ENCODE results near the gene ARL6IP6. TPM values are rescaled to one million over a fixed set of nuclear protein-coding genes. Genes with fewer than 3 reads are reported as not detected.

Gene ARL6IP6
- total and polyA plus RNA-seq, 2 donors (not counting 1 experiment from before 2014, with no cell fraction given) = 17.8 to 20.4 TPM

- Histone ChIP-seq H2AFZ (ENCODE audit: insufficient read depth, low read depth, low read length, poor library complexity, severe bottlenecking) (no peak overlapping the region), H3K79me2 (ENCODE audit: control insufficient read depth, insufficient read depth, low read length) (peaks cover 71% of the 10 kb centered on the region), H4K20me1 (ENCODE audit: control insufficient read depth, insufficient read depth, low read length, poor library complexity, severe bottlenecking) (peaks cover 31% of the 10 kb centered on the region), H3K36me3 (replicated peaks in 1 of 2; ENCODE audit: control extremely low read depth in 1 of 2, control insufficient read depth in 1 of 2, extremely low read depth in 1 of 2, insufficient read depth in 2 of 2, low read length in 1 of 2) (peaks cover 7 to 22% of the 10 kb centered on the region in 2 experiments), H3K4me2 (replicated peaks; ENCODE audit: low read depth, low read length, poor library complexity, severe bottlenecking) (no peak overlapping the region), H3K27ac (ENCODE audit: low read length in 2 of 2) (no peak overlapping the region), H3K9ac (ENCODE audit: low read length) (no peak overlapping the region), H3K27me3 (replicated peaks in 1 of 4; ENCODE audit: control extremely low read depth in 1 of 4, control insufficient read depth in 3 of 4, insufficient read depth in 4 of 4, low read length in 3 of 4) (no peaks in the 10 kb centered on the region), H3K9me3 (ENCODE audit: control extremely low read depth in 1 of 3, control insufficient read depth in 2 of 3, insufficient read depth in 1 of 3, low read length in 2 of 3) (peaks cover 0 to 4% (median 1%) of the 10 kb centered on the region in 3 donors), H3K4me3 (ENCODE audit: control extremely low read depth in 1 of 5, extremely low read depth in 1 of 5, insufficient read depth in 1 of 5, low read depth in 2 of 5, low read length in 4 of 5) (no peak overlapping the region), H3K4me1 (ENCODE audit: control insufficient read depth in 2 of 2, insufficient read depth in 2 of 2, low read length in 2 of 2) (peaks cover 3 to 15% of the 10 kb centered on the region in 2 donors)
- ChIA-PET POLR2A (no interaction called here), CTCF (no interaction called here)
- Mint-ChIP-seq H3K4me1 (peaks cover 30% of the 10 kb centered on the region), H3K27me3 (no peaks in the 10 kb centered on the region), H3K9me3 (ENCODE audit: insufficient read depth) (no peaks in the 10 kb centered on the region), H3K4me3 (no peak overlapping the region), H3K27ac (no peak overlapping the region)
- WGBS (ENCODE audit: insufficient coverage) = no CpG with 5 or more reads among the region's 1 CpG
- intact Hi-C loops (cut with micrococcal nuclease) = no loop called here
- no peak for ATAC-seq (ENCODE audit: low read depth)
- TF ChIP-seq, protein P1, sequence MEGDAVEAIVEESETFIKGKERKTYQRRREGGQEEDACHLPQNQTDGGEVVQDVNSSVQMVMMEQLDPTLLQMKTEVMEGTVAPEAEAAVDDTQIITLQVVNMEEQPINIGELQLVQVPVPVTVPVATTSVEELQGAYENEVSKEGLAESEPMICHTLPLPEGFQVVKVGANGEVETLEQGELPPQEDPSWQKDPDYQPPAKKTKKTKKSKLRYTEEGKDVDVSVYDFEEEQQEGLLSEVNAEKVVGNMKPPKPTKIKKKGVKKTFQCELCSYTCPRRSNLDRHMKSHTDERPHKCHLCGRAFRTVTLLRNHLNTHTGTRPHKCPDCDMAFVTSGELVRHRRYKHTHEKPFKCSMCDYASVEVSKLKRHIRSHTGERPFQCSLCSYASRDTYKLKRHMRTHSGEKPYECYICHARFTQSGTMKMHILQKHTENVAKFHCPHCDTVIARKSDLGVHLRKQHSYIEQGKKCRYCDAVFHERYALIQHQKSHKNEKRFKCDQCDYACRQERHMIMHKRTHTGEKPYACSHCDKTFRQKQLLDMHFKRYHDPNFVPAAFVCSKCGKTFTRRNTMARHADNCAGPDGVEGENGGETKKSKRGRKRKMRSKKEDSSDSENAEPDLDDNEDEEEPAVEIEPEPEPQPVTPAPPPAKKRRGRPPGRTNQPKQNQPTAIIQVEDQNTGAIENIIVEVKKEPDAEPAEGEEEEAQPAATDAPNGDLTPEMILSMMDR (IDR thresholded peaks at IDR 0.05) = no peak
- TF ChIP-seq EZH2 (IDR thresholded peaks at IDR 0.05; ENCODE audit: borderline replicate concordance, insufficient read depth, low read depth, low read length, poor library complexity, severe bottlenecking) = no peak
- no peak for DNase-seq
Measured at GRCh38 chr2:152696476-152696875, 21.9 kb upstream of the ARL6IP6 start.

- Mint-ChIP-seq H3K27me3 (no peaks in the 10 kb centered on the region), H3K4me3 (no peak overlapping the region), H3K27ac (no peak overlapping the region)
Measured at GRCh38 chr2:152701198-152701597, 17.2 kb upstream of the ARL6IP6 start.

More at GRCh38 chr2:152701198-152701597, 17.2 kb upstream of the ARL6IP6 start:
- Histone ChIP-seq H3K9me3 (ENCODE audit: control extremely low read depth in 1 of 3, control insufficient read depth in 2 of 3, insufficient read depth in 1 of 3, low read length in 2 of 3) (peaks cover 0 to 9% (median 1%) of the 10 kb centered on the region in 3 donors), H3K27ac (ENCODE audit: low read length in 2 of 2) (no peak overlapping the region), H3K4me3 (ENCODE audit: control extremely low read depth in 1 of 5, extremely low read depth in 1 of 5, insufficient read depth in 1 of 5, low read depth in 2 of 5, low read length in 4 of 5) (no peak overlapping the region), H3K4me2 (replicated peaks; ENCODE audit: low read depth, low read length, poor library complexity, severe bottlenecking) (no peak overlapping the region), H3K4me1 (ENCODE audit: control insufficient read depth in 2 of 2, insufficient read depth in 2 of 2, low read length in 2 of 2) (peaks cover 0 to 3% of the 10 kb centered on the region in 2 donors), H3K79me2 (ENCODE audit: control insufficient read depth, insufficient read depth, low read length) (peaks cover 97% of the 10 kb centered on the region), H4K20me1 (ENCODE audit: control insufficient read depth, insufficient read depth, low read length, poor library complexity, severe bottlenecking) (peaks cover 78% of the 10 kb centered on the region), H3K36me3 (replicated peaks in 1 of 2; ENCODE audit: control extremely low read depth in 1 of 2, control insufficient read depth in 1 of 2, extremely low read depth in 1 of 2, insufficient read depth in 2 of 2, low read length in 1 of 2) (peaks cover 11 to 16% of the 10 kb centered on the region in 2 experiments), H3K27me3 (replicated peaks in 1 of 4; ENCODE audit: control extremely low read depth in 1 of 4, control insufficient read depth in 3 of 4, insufficient read depth in 4 of 4, low read length in 3 of 4) (no peaks in the 10 kb centered on the region), H2AFZ (ENCODE audit: insufficient read depth, low read depth, low read length, poor library complexity, severe bottlenecking) (no peak overlapping the region), H3K9ac (ENCODE audit: low read length) (no peak overlapping the region)
- DNase-seq (no peak), ATAC-seq (ENCODE audit: low read depth) (no peak)
- TF ChIP-seq, protein P1 (IDR thresholded peaks at IDR 0.05) = no peak
- TF ChIP-seq EZH2 (IDR thresholded peaks at IDR 0.05; ENCODE audit: borderline replicate concordance, insufficient read depth, low read depth, low read length, poor library complexity, severe bottlenecking) = no peak
- POLR2A ChIA-PET = no interaction called here
- Mint-ChIP-seq H3K9me3 (ENCODE audit: insufficient read depth) (no peaks in the 10 kb centered on the region), H3K4me1 (peaks cover 33% of the 10 kb centered on the region)
- intact Hi-C loops (cut with micrococcal nuclease) = no loop called here
- WGBS (ENCODE audit: insufficient coverage) = 97% methylated on average over 6 of the region's 7 CpGs
- CTCF ChIA-PET = no interaction called here

Data from B cell (primary cell).